D721Med (cell line): ENCODE data around the gene LSP1.

ENCODE experiments used
- DNase-seq: peaks from one replicate; pipeline ENCODE4 v3.0.0; 2011; ENCODE audit warnings: low spot score; ENCODE audit not compliant: insufficient read length
- FAIRE-seq: peaks from 2 replicates; lab custom pipeline; 2011; peaks lifted over from hg19 to GRCh38; lab: Jason Lieb, UNC
- TF ChIP-seq, protein P1 (sequence below): IDR thresholded peaks from 2 replicates; pipeline ENCODE4 v1.5.1; 2012; ENCODE audit warnings: mild to moderate bottlenecking, control low read depth; ENCODE audit not compliant: insufficient read depth; ENCODE audit errors: missing control alignments

LSP1 gene

DNA sequence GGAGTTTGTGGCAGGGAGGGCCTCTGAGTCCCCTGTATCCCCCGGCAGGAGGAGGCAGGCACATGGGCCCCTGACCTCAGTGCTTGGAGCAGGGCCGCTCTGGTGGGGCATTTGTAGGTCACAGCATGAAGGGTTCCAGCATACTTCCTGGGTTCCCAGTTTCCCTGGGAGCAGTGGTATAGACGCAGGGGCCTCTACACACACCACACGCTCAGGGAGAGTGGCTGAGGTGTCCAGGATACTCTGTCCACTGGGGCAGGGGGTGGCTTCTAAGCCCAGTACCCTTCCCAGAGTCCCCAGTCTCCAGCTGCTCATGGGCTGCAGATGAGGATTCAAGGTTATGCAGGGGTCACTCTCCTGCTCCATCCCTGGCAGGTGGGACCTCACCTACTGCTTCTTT lies 6.1 kb downstream of the LSP1 start:
- FAIRE-seq, result no peak
- no peak for DNase-seq
- TF ChIP-seq, protein P1, sequence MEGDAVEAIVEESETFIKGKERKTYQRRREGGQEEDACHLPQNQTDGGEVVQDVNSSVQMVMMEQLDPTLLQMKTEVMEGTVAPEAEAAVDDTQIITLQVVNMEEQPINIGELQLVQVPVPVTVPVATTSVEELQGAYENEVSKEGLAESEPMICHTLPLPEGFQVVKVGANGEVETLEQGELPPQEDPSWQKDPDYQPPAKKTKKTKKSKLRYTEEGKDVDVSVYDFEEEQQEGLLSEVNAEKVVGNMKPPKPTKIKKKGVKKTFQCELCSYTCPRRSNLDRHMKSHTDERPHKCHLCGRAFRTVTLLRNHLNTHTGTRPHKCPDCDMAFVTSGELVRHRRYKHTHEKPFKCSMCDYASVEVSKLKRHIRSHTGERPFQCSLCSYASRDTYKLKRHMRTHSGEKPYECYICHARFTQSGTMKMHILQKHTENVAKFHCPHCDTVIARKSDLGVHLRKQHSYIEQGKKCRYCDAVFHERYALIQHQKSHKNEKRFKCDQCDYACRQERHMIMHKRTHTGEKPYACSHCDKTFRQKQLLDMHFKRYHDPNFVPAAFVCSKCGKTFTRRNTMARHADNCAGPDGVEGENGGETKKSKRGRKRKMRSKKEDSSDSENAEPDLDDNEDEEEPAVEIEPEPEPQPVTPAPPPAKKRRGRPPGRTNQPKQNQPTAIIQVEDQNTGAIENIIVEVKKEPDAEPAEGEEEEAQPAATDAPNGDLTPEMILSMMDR, result no peak

DNA sequence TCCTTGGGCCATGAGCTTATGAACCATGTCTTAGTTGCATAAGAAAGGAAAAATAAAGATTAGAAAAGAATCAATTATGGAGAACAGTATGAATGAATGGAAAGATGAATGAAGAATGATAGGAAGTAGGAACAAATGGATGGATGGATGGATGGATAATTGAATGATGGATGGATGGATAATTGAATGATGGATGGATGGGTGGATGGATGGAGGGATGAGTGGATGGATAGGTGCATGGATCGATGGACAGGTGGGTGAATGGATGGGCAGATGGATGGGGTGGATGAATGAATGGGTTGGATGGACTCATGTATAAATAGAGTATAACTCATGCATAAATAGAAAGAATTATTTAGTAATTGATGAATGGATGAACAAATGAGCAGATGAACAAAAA lies 7.2 kb downstream of the LSP1 start:
- FAIRE-seq (no peak), DNase-seq (no peak)
- TF ChIP-seq, protein P1, result no peak

DNA sequence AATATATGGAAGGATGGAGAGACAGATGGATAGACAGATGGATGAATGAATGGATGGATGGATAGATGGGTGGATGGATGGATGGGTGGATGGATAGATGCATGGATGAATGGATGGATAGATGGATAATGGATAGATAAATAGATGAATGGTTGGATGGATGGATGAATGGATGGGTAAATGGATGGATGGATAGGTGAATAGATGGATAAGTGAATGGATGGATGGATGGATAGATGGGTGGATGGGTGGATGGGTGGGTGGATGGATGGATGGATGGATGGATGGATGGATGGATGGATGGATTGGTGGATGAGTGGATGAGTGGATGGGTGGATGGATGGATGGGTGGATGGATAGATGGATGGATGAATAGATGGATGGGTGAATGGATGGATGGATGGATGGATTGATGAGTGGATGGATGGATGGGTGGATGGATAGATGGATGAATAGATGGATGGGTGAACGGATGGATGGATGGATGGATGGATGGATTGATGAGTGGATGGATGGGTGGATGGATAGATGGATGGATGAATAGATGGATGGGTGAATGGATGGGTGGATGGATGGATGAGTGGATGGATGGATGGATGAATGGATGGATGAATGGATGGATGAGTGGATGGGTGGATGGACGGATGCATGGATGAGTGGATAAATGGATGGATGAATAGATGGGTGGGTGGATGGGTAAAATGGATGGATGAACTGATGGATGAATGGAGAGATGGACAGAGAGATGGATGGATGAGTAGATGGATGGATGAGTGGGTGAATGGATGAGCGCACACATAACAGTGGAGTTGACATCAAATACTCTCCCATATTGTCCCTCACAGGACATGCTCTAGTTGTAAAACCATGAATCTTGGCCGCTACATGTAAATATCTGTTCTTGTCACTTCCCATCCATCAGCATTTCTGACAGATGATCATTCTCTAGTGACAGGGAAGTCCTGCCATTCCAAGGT lies 8.8 kb downstream of the LSP1 start:
- TF ChIP-seq, protein P1, result no peak
- DNase-seq (no peak), FAIRE-seq (no peak)

DNA sequence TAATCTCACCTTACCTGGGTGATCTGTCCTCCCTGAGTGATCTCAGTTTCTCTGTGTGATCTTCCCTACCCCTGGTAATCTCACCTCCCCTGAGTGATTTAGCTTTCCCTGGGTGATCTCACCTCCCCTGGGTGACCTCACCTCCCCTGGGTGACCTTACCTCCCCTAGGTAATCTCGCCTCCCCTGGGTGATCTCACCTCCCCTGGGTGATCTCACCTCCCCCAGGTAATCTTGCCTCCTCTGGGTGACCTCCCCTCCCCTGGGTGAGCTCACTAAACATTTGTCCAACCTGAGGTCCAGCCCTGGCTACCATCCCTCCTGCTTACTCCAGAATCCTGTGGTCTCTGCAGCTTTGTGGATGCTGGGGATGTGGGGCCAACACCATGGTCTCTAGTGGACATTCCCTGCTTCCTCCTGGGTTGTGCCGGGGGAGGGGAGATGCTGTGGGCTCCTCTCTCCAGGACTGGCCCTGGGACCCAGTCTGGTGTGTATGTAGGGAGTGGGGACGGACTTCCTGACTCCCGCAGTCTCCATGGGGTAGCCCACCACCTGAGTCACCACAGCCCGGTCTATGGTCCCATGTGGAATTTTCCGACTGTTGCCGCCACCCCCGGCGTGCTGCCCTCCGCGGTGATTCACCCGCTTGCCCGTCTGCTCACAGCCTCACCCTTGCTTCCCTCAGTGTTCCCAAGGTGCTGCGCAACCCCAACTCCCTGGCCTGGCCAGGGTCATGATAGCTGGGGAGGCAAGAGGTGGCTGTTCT lies 9.9 kb downstream of the LSP1 start:
- DNase-seq (no peak), FAIRE-seq (no peak)
- TF ChIP-seq, protein P1, result no peak

DNA sequence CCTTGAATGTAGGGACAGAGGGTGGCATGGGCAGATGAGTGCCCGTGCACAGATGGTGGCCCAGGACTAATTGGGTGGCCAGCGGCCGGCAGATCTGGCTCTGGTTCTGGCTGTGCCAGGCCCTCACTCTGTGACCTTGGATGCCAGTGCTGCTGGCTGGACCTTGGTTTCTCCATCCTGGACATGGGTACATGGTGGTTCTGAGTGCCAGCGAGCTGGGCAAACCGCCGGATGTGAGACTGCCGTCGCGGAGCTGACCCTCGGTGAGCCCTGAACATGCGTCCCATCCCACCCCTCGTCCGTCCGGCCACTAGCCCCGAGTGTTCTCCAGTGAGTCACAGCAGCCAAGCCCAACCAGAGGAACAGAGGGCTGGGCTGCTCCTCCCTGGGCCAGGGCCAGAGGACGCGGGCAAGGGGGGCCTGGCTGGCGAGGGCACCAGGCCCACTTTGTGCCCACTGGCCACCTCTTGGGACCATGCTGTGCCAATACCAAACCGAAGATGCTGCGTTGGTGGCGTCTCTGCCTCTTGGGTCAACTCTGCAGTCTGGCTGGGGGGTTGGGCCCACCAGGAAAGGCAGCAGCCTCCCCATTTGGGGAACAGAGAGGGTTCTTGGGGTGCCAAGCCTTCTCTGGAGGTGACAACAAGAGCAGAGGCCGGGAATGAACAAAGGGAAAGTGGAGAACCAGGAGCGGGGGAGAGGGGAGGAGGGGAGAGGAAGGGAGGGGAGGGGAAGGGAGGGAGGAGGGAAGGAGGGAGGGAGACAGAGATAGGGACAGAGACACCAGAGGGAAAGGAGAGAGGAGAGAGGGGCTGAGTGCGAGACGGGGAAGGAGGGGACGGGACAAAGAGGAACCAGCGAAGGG lies 10.7 kb downstream of the LSP1 start:
- DNase-seq (no peak), FAIRE-seq (no peak)
- TF ChIP-seq, protein P1, result no peak

DNA sequence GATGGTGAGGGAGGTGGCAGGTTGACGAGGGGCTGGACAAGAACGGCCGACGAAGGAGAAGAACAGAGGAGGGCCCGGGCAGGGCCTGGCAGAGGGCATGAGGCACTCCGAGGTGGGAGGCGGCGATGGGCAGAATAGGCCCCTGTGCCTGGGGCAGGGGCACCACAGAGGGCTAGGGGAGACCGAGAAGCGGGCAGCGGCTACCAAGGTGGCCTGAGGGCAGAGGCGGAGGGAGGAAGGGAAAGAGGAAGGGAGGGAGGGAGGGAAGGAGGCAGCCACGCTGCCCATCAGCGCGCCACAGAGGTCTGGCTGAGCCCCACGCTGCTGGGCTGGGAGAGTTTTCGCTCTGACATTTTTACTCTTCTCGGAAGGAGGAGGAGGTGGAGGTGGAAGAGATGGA lies 11.3 kb downstream of the LSP1 start:
- TF ChIP-seq, protein P1, result no peak
- FAIRE-seq (no peak), DNase-seq (no peak)
